SK-N-SH (cell line): ENCODE results near the gene ENTPD2. TPM values are rescaled to one million over a fixed set of nuclear protein-coding genes. Genes with fewer than 3 reads are reported as not detected.

Experiments
- CTCF ChIA-PET: fragments of 300-600, 350-600 bp; formaldehyde crosslinking; extraction: SDS; loops from one replicate; lab custom pipeline; 2021; lab: Yijun Ruan, JAX
- POLR2A ChIA-PET: fragments of 350-600 bp; sonication (Branson Sonifier 250); formaldehyde crosslinking; extraction: SDS; loops from one replicate; lab custom pipeline; 2020; ENCODE audit warnings: antibody characterized with exemption, inconsistent platforms; lab: Yijun Ruan, JAX
- DNase-seq: peaks from one replicate; pipeline ENCODE4 v3.0.0; 2012
- H2AFZ ChIP-seq: fragments of 200-600 bp; sonication (generic); 2 replicates; pipeline ENCODE4 v1.8.1; 2016; ENCODE audit warnings: antibody characterized with exemption, mild to moderate bottlenecking, low read depth
- H3F3A ChIP-seq: fragments of 200-600 bp; sonication (generic); replicated peaks from 2 replicates; pipeline ENCODE3; 2016; ENCODE audit warnings: antibody characterized with exemption, mild to moderate bottlenecking; ENCODE audit not compliant: insufficient read depth
- H3K27ac ChIP-seq, 2 experiments: fragments of 200-500 bp in 1 of 2; fragments of 200-600 bp in 1 of 2; sonication (Bioruptor generic) in 1 of 2; sonication (generic), shearing (Covaris generic) in 1 of 2; 2 replicates each; pipeline versions ENCODE4 v1.5.1 to v1.6.1; 2014 to 2016; ENCODE audit warnings: low read depth in 2 of 2, inconsistent platforms in 1 of 2, low read length in 1 of 2, mild to moderate bottlenecking in 1 of 2, mixed read lengths in 1 of 2
- H3K27me3 ChIP-seq: fragments of 200-600 bp; sonication (generic), shearing (Covaris generic); 2 replicates; pipeline ENCODE4 v1.6.1; 2016; ENCODE audit warnings: mixed run types; ENCODE audit not compliant: insufficient read depth
- H3K36me3 ChIP-seq, 2 experiments: fragments of 200-500 bp in 1 of 2; fragments of 200-600 bp in 1 of 2; sonication (Bioruptor generic) in 1 of 2; sonication (generic) in 1 of 2; replicated peaks in 1 of 2; 2 replicates each; pipeline versions ENCODE3 to v1.5.1; 2014 to 2016; ENCODE audit warnings: low read length in 1 of 2, mild to moderate bottlenecking in 1 of 2; ENCODE audit not compliant: insufficient read depth in 2 of 2, control insufficient read depth in 1 of 2
- H3K4me1 ChIP-seq, 2 experiments: fragments of 200-500 bp in 1 of 2; fragments of 200-600 bp in 1 of 2; sonication (Bioruptor generic) in 1 of 2; sonication (generic), shearing (Covaris generic) in 1 of 2; 2 replicates each; pipeline versions ENCODE4 v1.5.1 to v1.6.1; 2014 to 2016; ENCODE audit warnings: low read depth in 1 of 2, low read length in 1 of 2, mixed run types in 1 of 2; ENCODE audit not compliant: insufficient read depth in 2 of 2, control insufficient read depth in 1 of 2
- H3K4me2 ChIP-seq: fragments of 200-600 bp; sonication (generic), shearing (Covaris generic); 2 replicates; pipeline ENCODE4 v1.6.1; 2017; ENCODE audit warnings: mixed run types
- H3K4me3 ChIP-seq, 2 experiments: fragments of 200-500 bp in 1 of 2; fragments of 200-600 bp in 1 of 2; sonication (Bioruptor generic) in 1 of 2; sonication (generic), shearing (Covaris generic) in 1 of 2; 2 replicates each; pipeline versions ENCODE4 v1.5.1 to v1.8.1; 2014 to 2016; ENCODE audit warnings: low read depth in 2 of 2, inconsistent platforms in 1 of 2, low read length in 1 of 2, mild to moderate bottlenecking in 1 of 2, mixed read lengths in 1 of 2, moderate library complexity in 1 of 2
- H3K79me2 ChIP-seq: fragments of 200-600 bp; sonication (generic); 2 replicates; pipeline ENCODE4 v1.8.1; 2017; ENCODE audit warnings: mild to moderate bottlenecking; ENCODE audit not compliant: insufficient read depth
- H3K9ac ChIP-seq: fragments of 200-600 bp; sonication (generic); 2 replicates; pipeline ENCODE4 v1.6.1; 2017; ENCODE audit warnings: mixed run types
- H3K9me2 ChIP-seq: fragments of 200-600 bp; sonication (generic); 2 replicates; pipeline ENCODE4 v1.6.1; 2017; ENCODE audit warnings: mixed run types
- H3K9me3 ChIP-seq: fragments of 200-600 bp; sonication (generic); 2 replicates; pipeline ENCODE4 v1.6.1; 2017; ENCODE audit warnings: mixed run types, mild to moderate bottlenecking, moderate library complexity
- H4K20me1 ChIP-seq: fragments of 200-600 bp; sonication (generic); 2 replicates; pipeline ENCODE4 v1.6.1; 2017; ENCODE audit warnings: mild to moderate bottlenecking, mixed run types; ENCODE audit not compliant: insufficient read depth
- CHD2 ChIP-seq: fragments of 150-350 bp; IDR thresholded peaks from 2 replicates; pipeline ENCODE4 v1.6.1; 2018; ENCODE audit warnings: low read length; ENCODE audit not compliant: partially characterized antibody
- ELF1 ChIP-seq: IDR thresholded peaks from 2 replicates; pipeline ENCODE4 v1.4.0; 2012
- FOXM1 ChIP-seq: IDR thresholded peaks from 2 replicates; pipeline ENCODE4 v1.4.0; 2012; ENCODE audit warnings: low read depth, mild to moderate bottlenecking
- GABPA ChIP-seq: IDR thresholded peaks from 2 replicates; pipeline ENCODE4 v1.4.0; 2012; ENCODE audit warnings: low read depth, mild to moderate bottlenecking
- JUND ChIP-seq: IDR thresholded peaks from 2 replicates; pipeline ENCODE4 v1.4.0; 2012
- MEF2A ChIP-seq: IDR thresholded peaks from 2 replicates; pipeline ENCODE4 v1.4.0; 2012; ENCODE audit warnings: low read depth, borderline replicate concordance
- NRF1 ChIP-seq: IDR thresholded peaks from 2 replicates; pipeline ENCODE4 v1.6.1; 2012; ENCODE audit warnings: low read depth, mild to moderate bottlenecking, low read length
- RAD21 ChIP-seq: IDR thresholded peaks from 2 replicates; pipeline ENCODE4 v1.6.1; 2012; ENCODE audit warnings: mild to moderate bottlenecking, low read length
- SIN3A ChIP-seq: IDR thresholded peaks from 2 replicates; pipeline ENCODE4 v1.6.1; 2012; ENCODE audit warnings: low read depth, mild to moderate bottlenecking, low read length, moderate library complexity, borderline replicate concordance
- TEAD4 ChIP-seq: IDR thresholded peaks from 2 replicates; pipeline ENCODE4 v1.4.0; 2012; ENCODE audit warnings: mild to moderate bottlenecking, borderline replicate concordance; ENCODE audit not compliant: insufficient read depth
- USF1 ChIP-seq: IDR thresholded peaks from 2 replicates; pipeline ENCODE4 v1.4.0; 2012; ENCODE audit warnings: low read depth, borderline replicate concordance
- ZBTB33 ChIP-seq: IDR thresholded peaks from 2 replicates; pipeline ENCODE4 v1.4.0; 2012; ENCODE audit warnings: low read depth, borderline replicate concordance
- WGBS: methylation state at CpG from one replicate; pipeline ENCODE4 v1.1.6; 2017; ENCODE audit warnings: low lambda C conversion rate; 5-methylcytosine and 5-hydroxymethylcytosine counted together
- polyA plus RNA-seq, 3 experiments: library from polyadenylated mRNA; depleted of rRNA; stranded (reverse); fragments of >200 nt; gene quantifications; 2 replicates each; pipeline ENCODE4 v1.2.3, GENCODE V29; 2012
- TF ChIP-seq, protein P1 (sequence below): fragments of 200-600 bp; sonication (generic); IDR thresholded peaks from 2 replicates; pipeline ENCODE4 v1.6.1; 2017; ENCODE audit warnings: antibody characterized with exemption, mild to moderate bottlenecking, moderate library complexity
- TF ChIP-seq, protein P2 (sequence below): IDR thresholded peaks from 2 replicates; pipeline ENCODE4; 2012
- TF ChIP-seq, protein P3 (sequence below): IDR thresholded peaks from 2 replicates; pipeline ENCODE4 v1.6.1; 2012; ENCODE audit warnings: mild to moderate bottlenecking, low read depth, low read length, moderate library complexity

Gene ENTPD2
- polyA plus RNA-seq, 1 of the 3 experiments (the other 2 are of a cell fraction) = not detected

GRCh38 chr9:137088121-137088520, 34.3 kb upstream of the ENTPD2 start:
- POLR2A ChIA-PET = no interaction called here
- H3K9ac ChIP-seq = no peak overlapping the region
- 88% methylated on average over 5 of the region's 5 CpGs for WGBS

More at GRCh38 chr9:137088121-137088520, 34.3 kb upstream of the ENTPD2 start:
- no peaks in the 10 kb centered on the region for H3K9me2 ChIP-seq
- no peaks in the 10 kb centered on the region for H4K20me1 ChIP-seq
- TF ChIP-seq SIN3A (no peak), FOXM1 (no peak), USF1 (no peak), JUND (no peak), NRF1 (no peak), RAD21 (no peak), MEF2A (no peak), ELF1 (no peak), ZBTB33 (no peak), CHD2 (no peak), TEAD4 (no peak), GABPA (no peak)
- TF ChIP-seq, protein P1, sequence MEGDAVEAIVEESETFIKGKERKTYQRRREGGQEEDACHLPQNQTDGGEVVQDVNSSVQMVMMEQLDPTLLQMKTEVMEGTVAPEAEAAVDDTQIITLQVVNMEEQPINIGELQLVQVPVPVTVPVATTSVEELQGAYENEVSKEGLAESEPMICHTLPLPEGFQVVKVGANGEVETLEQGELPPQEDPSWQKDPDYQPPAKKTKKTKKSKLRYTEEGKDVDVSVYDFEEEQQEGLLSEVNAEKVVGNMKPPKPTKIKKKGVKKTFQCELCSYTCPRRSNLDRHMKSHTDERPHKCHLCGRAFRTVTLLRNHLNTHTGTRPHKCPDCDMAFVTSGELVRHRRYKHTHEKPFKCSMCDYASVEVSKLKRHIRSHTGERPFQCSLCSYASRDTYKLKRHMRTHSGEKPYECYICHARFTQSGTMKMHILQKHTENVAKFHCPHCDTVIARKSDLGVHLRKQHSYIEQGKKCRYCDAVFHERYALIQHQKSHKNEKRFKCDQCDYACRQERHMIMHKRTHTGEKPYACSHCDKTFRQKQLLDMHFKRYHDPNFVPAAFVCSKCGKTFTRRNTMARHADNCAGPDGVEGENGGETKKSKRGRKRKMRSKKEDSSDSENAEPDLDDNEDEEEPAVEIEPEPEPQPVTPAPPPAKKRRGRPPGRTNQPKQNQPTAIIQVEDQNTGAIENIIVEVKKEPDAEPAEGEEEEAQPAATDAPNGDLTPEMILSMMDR = no peak
- TF ChIP-seq, protein P2, sequence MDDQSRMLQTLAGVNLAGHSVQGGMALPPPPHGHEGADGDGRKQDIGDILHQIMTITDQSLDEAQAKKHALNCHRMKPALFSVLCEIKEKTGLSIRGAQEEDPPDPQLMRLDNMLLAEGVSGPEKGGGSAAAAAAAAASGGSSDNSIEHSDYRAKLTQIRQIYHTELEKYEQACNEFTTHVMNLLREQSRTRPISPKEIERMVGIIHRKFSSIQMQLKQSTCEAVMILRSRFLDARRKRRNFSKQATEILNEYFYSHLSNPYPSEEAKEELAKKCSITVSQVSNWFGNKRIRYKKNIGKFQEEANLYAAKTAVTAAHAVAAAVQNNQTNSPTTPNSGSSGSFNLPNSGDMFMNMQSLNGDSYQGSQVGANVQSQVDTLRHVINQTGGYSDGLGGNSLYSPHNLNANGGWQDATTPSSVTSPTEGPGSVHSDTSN = no peak
- TF ChIP-seq, protein P3, sequence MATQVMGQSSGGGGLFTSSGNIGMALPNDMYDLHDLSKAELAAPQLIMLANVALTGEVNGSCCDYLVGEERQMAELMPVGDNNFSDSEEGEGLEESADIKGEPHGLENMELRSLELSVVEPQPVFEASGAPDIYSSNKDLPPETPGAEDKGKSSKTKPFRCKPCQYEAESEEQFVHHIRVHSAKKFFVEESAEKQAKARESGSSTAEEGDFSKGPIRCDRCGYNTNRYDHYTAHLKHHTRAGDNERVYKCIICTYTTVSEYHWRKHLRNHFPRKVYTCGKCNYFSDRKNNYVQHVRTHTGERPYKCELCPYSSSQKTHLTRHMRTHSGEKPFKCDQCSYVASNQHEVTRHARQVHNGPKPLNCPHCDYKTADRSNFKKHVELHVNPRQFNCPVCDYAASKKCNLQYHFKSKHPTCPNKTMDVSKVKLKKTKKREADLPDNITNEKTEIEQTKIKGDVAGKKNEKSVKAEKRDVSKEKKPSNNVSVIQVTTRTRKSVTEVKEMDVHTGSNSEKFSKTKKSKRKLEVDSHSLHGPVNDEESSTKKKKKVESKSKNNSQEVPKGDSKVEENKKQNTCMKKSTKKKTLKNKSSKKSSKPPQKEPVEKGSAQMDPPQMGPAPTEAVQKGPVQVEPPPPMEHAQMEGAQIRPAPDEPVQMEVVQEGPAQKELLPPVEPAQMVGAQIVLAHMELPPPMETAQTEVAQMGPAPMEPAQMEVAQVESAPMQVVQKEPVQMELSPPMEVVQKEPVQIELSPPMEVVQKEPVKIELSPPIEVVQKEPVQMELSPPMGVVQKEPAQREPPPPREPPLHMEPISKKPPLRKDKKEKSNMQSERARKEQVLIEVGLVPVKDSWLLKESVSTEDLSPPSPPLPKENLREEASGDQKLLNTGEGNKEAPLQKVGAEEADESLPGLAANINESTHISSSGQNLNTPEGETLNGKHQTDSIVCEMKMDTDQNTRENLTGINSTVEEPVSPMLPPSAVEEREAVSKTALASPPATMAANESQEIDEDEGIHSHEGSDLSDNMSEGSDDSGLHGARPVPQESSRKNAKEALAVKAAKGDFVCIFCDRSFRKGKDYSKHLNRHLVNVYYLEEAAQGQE = no peak
- DNase-seq = no peak
- H3K27ac ChIP-seq = no peak overlapping the region
- peak overlapping the region; percentile 99 for H3K4me2 ChIP-seq
- no peak overlapping the region for H2AFZ ChIP-seq
- peaks cover 12% of the 10 kb centered on the region for H3F3A ChIP-seq
- H3K9me3 ChIP-seq = no peaks in the 10 kb centered on the region
- CTCF ChIA-PET = interaction anchor here (0.8 to 3.5 kb wide), 7 partner anchors 20 to 149 kb away, joined by 3 to 18 read pairs (median 5); partner anchors contain the start of genes NPDC1 and RNF224
- H3K4me3 ChIP-seq = peak overlapping the region in 1 of 2 experiments; percentile 80; a peak in 1 of 4 replicates
- H3K79me2 ChIP-seq = peaks cover 18% of the 10 kb centered on the region; the same call in 1 of the 2 replicates
- peaks cover 13 to 21% of the 10 kb centered on the region in 2 experiments for H3K4me1 ChIP-seq
- H3K27me3 ChIP-seq = no peaks in the 10 kb centered on the region
- H3K36me3 ChIP-seq = peaks cover 14% of the 10 kb centered on the region in 2 experiments
